HepG2 (cell line): Measurements from ENCODE around the gene ATM. TPM values are rescaled to one million over a fixed set of nuclear protein-coding genes. Genes with fewer than 3 reads are reported as not detected.
A peak's percentile ranks its signal among the peaks of the same experiment; 100 is the strongest.

Source experiments
- ATF1 ChIP-seq: IDR thresholded peaks from 2 replicates; pipeline ENCODE4 v1.6.1; 2016; ENCODE audit warnings: mild to moderate bottlenecking, control low read depth
- BCLAF1 ChIP-seq: fragments of 450-650 bp; IDR thresholded peaks from 2 replicates; pipeline ENCODE4 v1.6.1; 2017; ENCODE audit warnings: mild to moderate bottlenecking
- ELF3 ChIP-seq: IDR thresholded peaks from 2 replicates; pipeline ENCODE4 v1.6.1; 2016; ENCODE audit warnings: missing genetic modification reagents, missing compliant biosample characterization
- HOXA9 ChIP-seq: sonication (generic); formaldehyde crosslinking; IDR thresholded peaks from 2 replicates; pipeline ENCODE4 v1.8.1; 2022; ENCODE audit warnings: missing genetic modification reagents, mild to moderate bottlenecking, moderate library complexity, borderline replicate concordance
- JDP2 ChIP-seq: sonication (generic); formaldehyde crosslinking; IDR thresholded peaks from 2 replicates; pipeline ENCODE4 v1.8.1; 2022; ENCODE audit warnings: missing genetic modification reagents, borderline replicate concordance
- MTF2 ChIP-seq: sonication (generic); formaldehyde crosslinking; IDR thresholded peaks from 2 replicates; pipeline ENCODE4 v1.5.0; 2020; ENCODE audit warnings: missing genetic modification reagents, borderline replicate concordance
- NFYB ChIP-seq: sonication (generic); formaldehyde crosslinking; IDR thresholded peaks from 2 replicates; pipeline ENCODE4 v1.4.0; 2020; ENCODE audit warnings: missing genetic modification reagents
- NR0B2 ChIP-seq: sonication (generic); formaldehyde crosslinking; IDR thresholded peaks from 2 replicates; pipeline ENCODE4 v1.4.0; 2020; ENCODE audit warnings: mild to moderate bottlenecking, missing genetic modification reagents
- NR1H2 ChIP-seq: sonication (generic); formaldehyde crosslinking; IDR thresholded peaks from 2 replicates; pipeline ENCODE4 v1.8.1; 2022; ENCODE audit warnings: low read depth, missing genetic modification reagents, borderline replicate concordance
- SKI ChIP-seq: fragments of 450-650 bp; IDR thresholded peaks from one replicate; pipeline ENCODE4 v1.6.1; 2018; ENCODE audit warnings: mild to moderate bottlenecking; ENCODE audit not compliant: partially characterized antibody
- SMAD1 ChIP-seq: sonication (generic); formaldehyde crosslinking; IDR thresholded peaks from 2 replicates; pipeline ENCODE4 v1.4.0; 2020; ENCODE audit warnings: missing genetic modification reagents, low read depth, mild to moderate bottlenecking, borderline replicate concordance
- SSRP1 ChIP-seq: IDR thresholded peaks from 2 replicates; pipeline ENCODE4 v1.6.1; 2016; ENCODE audit warnings: control low read depth
- TCF7L2 ChIP-seq: IDR thresholded peaks from 2 replicates; pipeline ENCODE4 v1.6.1; 2011; ENCODE audit warnings: mild to moderate bottlenecking, low read depth, low read length, moderate library complexity
- ZMAT3 ChIP-seq: sonication (generic); formaldehyde crosslinking; conservative IDR thresholded peaks from 2 replicates; pipeline ENCODE4 v1.7.0; 2021; ENCODE audit warnings: missing genetic modification reagents
- ZNF335 ChIP-seq: sonication (generic); formaldehyde crosslinking; IDR thresholded peaks from 2 replicates; pipeline ENCODE4 v1.4.0; 2020; ENCODE audit warnings: missing genetic modification reagents
- ZNF367 ChIP-seq: sonication (generic); formaldehyde crosslinking; IDR thresholded peaks from 2 replicates; pipeline ENCODE4 v1.4.0; 2020; ENCODE audit warnings: missing genetic modification reagents, borderline replicate concordance
- ZNF430 ChIP-seq: sonication (generic); formaldehyde crosslinking; IDR thresholded peaks from 2 replicates; pipeline ENCODE4 v1.9.0; 2021; ENCODE audit warnings: mild to moderate bottlenecking, missing genetic modification reagents
- ZNF512B ChIP-seq: sonication (generic); formaldehyde crosslinking; IDR thresholded peaks from 2 replicates; pipeline ENCODE4 v1.5.1; 2020; ENCODE audit warnings: missing genetic modification reagents, mild to moderate bottlenecking, borderline replicate concordance
- ZNF552 ChIP-seq: sonication (generic); formaldehyde crosslinking; IDR thresholded peaks from 2 replicates; pipeline ENCODE4 v1.9.0; 2022; ENCODE audit warnings: missing genetic modification reagents, mild to moderate bottlenecking, borderline replicate concordance
- ZNF678 ChIP-seq: sonication (generic); formaldehyde crosslinking; IDR thresholded peaks from 2 replicates; pipeline ENCODE4 v1.4.0; 2020; ENCODE audit warnings: mild to moderate bottlenecking, missing genetic modification reagents
- ZNF703 ChIP-seq: sonication (generic); formaldehyde crosslinking; IDR thresholded peaks from 2 replicates; pipeline ENCODE4 v1.5.1; 2020; ENCODE audit warnings: missing genetic modification reagents, mild to moderate bottlenecking, moderate library complexity, borderline replicate concordance
- ZNF709 ChIP-seq: sonication (generic); formaldehyde crosslinking; IDR thresholded peaks from 2 replicates; pipeline ENCODE4 v1.5.0; 2020; ENCODE audit warnings: mild to moderate bottlenecking, missing genetic modification reagents
- ZNF782 ChIP-seq: sonication (generic); formaldehyde crosslinking; IDR thresholded peaks from 2 replicates; pipeline ENCODE4 v1.4.0; 2020; ENCODE audit warnings: missing genetic modification reagents, mild to moderate bottlenecking, borderline replicate concordance
- polyA plus RNA-seq, 8 experiments: library from polyadenylated mRNA; depleted of rRNA in 3 of 8; stranded (reverse) in 7 of 8; unstranded in 1 of 8; fragments of >200 nt; fragmentation: Illumina TruSeq in 4 of 8; extraction: Trizol in 4 of 8; gene quantifications; 2 replicates each; pipeline versions ENCODE4 v1.2.1 to v1.2.3, GENCODE V29; 2011 to 2016; ENCODE audit warnings: low read depth in 4 of 8, missing spikeins in 1 of 8, mixed read lengths in 1 of 8; ENCODE audit not compliant: insufficient read depth in 1 of 8
- total RNA-seq, 5 experiments: library from RNA; depleted of rRNA; stranded (reverse); fragments of >200 nt; fragmentation: Illumina TruSeq; extraction: Trizol; gene quantifications; 2 replicates each; pipeline ENCODE4 v1.2.3, GENCODE V29; 2016; ENCODE audit warnings: low read depth in 1 of 5

ATM gene
- total and polyA plus RNA-seq, 2 of the 13 experiments (the other 11 are each of a cell fraction or from before 2014, with no cell fraction given) = 40.0 to 71.6 TPM

GRCh38 chr11:108223348-108224149 lies 682 bp downstream of the ATM start (continued):
- TF ChIP-seq NR0B2 (CRISPR knock-in tag) (no peak), ATF1 (CRISPR knock-in tag) (no peak), ZNF367 (no peak), ZMAT3 (CRISPR knock-in tag) (0 out of 2 replicates have a peak, but pooled peaks have one; percentile 6), MTF2 (CRISPR knock-in tag) (0 out of 2 replicates have a peak, but pooled peaks have one; percentile 36), JDP2 (CRISPR knock-in tag) (no peak), ZNF512B (CRISPR knock-in tag) (no peak), SSRP1 (CRISPR knock-in tag) (peak; percentile 66; the same call in 1 of the 2 replicates), SKI (no peak), ZNF552 (peak; percentile 19; the same call in 1 of the 2 replicates), ZNF678 (no peak), HOXA9 (no peak), SMAD1 (CRISPR knock-in tag) (no peak), ELF3 (CRISPR knock-in tag) (no peak; the same call in 1 of the 2 replicates), ZNF709 (0 out of 2 replicates have a peak, but pooled peaks have one; percentile 2), BCLAF1 (no peak), NFYB (CRISPR knock-in tag) (no peak), ZNF703 (CRISPR knock-in tag) (no peak), ZNF335 (CRISPR knock-in tag) (0 out of 2 replicates have a peak, but pooled peaks have one; percentile 4), ZNF430 (CRISPR knock-in tag) (peak; percentile 25; the same call in 1 of the 2 replicates), NR1H2 (CRISPR knock-in tag) (no peak), ZNF782 (CRISPR knock-in tag) (no peak), TCF7L2 (no peak)
